NCI-H2227 treated with DMSO at 0.1 percent for 48 hours (cell line): ENCODE data around the gene ST7.
"Not testable (repeated sequence)": the region's sequence is repeated elsewhere in the genome, so short reads cannot be mapped to it uniquely, and the experiment has no call there.

Experiments
- DNase-seq: peaks from one replicate; lab custom pipeline; 2025; lab: John Stamatoyannopoulos, UW

ST7 gene, protein sequence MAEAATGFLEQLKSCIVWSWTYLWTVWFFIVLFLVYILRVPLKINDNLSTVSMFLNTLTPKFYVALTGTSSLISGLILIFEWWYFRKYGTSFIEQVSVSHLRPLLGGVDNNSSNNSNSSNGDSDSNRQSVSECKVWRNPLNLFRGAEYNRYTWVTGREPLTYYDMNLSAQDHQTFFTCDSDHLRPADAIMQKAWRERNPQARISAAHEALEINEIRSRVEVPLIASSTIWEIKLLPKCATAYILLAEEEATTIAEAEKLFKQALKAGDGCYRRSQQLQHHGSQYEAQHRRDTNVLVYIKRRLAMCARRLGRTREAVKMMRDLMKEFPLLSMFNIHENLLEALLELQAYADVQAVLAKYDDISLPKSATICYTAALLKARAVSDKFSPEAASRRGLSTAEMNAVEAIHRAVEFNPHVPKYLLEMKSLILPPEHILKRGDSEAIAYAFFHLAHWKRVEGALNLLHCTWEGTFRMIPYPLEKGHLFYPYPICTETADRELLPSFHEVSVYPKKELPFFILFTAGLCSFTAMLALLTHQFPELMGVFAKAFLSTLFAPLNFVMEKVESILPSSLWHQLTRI

DNA sequence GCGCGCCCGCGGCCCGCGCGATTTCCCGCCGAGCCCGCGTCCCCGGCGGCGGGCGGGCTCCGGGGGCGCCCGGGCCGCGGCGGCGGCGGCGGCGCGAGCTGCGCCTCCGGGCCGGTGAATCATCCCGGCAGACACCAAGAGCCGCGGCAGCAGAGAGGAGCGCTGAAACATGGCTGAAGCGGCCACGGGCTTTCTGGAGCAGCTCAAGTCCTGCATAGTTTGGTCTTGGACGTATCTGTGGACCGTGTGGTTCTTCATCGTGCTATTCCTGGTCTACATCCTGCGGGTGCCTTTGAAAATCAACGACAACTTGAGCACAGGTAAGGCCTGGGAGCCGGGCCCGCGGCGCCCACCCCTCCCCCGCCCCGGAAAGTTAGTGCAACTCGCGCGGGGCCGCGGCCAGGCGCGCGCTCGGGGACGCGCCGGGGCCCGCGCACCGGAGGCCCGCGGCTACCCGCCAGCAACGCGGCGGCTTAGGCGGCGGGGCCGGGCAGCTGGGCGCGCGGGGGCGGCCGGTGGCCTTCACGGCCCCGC is at the start of gene ST7:
ST7 (plus strand) TSS at position 130 of the 534 bp plus-strand sequence; CDS start at position 170, 40 bp downstream.
- DNase-seq: peak; percentile 69

DNA sequence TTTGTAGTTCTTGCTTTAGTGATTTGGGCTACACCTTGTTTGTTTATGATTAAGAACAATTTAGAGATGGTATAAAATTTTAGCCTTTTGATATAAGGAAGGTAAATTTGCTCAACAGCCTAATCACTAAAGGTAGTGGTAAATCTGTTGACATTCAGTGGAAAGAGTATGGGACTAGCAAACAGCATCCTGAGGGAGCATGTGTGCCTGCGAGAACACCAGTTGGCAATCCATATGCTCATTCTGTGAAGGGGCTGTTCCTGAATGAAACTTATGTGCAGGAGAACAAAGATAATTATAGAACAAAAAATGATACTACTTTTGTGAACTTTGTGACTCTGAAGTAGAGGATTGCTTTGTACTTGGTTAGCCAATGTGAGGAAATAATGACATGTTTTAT is 46.9 kb upstream of the ST7 start:
- DNase-seq: no peak

DNA sequence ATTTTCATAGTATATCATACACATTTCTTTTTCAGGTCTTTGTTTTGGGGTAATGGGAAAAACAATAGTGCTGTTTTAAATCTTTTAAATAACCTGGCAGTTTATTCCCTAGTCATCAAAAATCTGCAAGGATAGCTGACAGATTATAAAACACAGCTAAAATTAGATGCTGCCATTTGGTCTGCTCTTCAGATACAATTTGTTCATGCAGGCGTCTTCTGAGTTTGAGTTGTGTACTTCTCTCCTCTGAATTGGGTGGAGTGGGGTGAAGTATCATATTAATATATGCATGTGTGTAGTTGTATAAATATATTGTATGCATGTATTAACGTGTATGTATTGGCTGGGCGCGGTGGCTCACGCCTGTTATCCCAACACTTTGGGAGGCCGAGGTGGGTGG is 42.9 kb upstream of the ST7 start:
- DNase-seq: no peak

DNA sequence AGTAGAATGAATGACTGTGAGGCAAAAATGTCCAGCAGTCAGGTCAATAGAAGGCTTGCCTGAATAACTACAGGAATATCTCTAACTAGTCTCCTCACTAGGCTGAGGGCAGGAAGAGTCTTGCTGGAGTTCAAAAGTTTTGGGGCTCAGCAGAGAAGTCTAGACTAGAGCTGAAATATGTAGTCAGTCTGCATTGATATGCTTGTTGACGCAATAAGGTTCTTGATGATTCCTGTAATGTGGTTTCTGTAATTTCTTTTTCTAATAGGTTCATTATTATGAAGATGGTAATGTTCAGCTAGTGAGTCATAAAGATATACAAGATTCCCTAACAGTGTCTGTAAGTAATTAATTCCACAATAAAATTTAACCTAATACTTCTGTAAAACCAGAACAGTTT is 41.5 kb upstream of the ST7 start:
- DNase-seq: no peak

DNA sequence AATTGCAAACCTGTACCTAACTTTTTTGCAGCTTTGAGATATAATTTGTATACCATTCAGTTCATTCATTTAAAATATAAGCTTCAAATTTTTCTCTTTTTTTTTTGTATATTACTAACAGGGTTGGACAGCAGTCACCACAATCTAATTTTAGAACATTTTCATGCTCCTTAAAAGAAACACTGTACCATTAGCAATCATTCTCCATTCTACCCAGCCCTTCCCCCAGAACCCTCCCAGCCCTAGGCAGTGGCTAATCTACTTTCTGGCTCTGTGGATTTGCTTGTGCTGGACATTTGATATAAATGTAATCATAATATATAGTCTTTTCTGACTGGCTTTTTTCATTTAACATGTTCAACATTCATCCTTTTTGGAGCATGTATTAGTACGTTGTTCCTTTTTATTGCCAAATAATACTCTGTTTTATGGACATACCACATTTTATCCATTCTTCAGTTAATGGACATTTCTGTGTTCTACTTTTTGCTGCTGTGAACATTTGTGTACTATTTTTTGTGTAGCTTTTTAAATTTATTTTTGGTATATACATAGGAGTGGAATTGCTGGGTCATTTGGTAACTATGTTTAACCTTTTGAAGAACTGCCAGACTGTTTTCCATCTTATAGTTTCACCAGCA is 40.9 kb upstream of the ST7 start:
- DNase-seq: no peak

DNA sequence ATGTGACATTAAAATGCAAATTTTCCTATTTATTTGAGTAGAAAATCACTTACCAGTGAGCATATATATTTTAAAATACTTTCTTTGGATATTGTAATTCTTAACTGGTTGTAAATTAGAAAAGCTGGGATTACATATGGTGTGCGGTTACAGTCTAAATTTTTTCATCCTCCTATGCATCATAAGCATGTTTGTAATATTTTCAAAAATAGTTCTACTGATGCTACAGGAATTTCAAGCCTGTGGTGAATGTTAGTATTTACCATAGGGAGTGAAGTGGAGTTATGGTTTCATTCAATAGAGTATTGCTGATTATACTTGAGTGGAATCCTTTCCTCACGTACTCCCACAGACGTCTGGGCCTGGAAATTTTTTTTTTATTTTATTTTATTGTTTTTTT is 34.6 kb upstream of the ST7 start:
- no peak for DNase-seq

DNA sequence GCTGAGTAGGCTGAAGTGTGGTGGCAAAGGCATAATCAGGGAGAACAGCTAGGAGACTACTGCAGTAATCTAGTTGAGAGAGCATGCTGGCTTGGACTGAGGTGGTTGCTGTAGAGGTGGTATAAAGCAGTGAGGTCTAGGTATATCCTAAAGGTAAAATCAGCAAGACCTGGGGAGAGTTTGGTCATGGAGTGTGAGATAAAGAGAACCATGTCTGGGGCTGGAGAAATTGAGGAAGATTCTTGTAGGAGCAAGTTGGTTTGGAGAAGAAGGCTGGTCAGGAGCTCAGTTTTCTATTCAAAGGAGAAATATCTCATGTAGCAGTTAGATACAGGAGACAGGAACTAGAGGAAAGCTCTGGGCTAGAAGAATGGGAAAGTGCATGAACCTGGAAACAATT is 32.9 kb upstream of the ST7 start:
- DNase-seq: no peak

DNA sequence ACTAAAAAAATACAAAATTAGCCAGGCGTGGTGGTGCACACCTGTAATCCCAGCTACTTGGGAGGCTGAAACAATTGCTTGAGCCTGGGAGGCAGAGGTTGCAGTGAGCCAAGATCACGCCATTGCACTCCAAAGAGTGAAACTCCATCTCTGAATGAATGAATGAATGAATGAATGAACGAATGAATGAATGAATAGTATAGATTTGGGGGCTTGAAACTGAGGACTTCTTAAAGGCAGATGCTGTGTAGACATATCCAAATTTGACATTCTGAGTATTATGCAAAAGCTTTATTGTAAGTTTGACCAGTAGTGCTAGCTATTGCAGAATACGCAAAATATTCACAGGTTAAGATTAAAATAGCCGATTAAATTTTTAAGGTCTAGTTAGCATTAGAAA is 30.8 kb upstream of the ST7 start:
- DNase-seq: no peak

DNA sequence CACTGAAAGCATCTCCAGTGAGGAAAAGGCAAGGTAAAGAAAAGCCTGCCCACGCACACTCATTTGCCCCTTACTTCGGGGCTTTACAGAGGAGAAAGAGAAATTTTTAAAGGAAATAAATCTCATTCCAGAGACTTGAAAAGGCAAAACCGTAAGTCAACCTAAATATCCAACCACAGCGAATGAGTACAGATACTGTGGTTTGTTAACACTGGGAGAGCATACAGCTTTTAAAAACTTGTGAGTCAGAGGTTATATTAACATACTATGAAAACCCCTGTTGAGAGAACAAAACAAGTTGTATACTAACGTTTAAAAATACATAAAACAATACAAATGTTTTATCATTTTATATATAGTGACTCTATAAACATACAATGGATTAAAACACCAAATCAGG is 28.6 kb upstream of the ST7 start:
- DNase-seq: no peak

DNA sequence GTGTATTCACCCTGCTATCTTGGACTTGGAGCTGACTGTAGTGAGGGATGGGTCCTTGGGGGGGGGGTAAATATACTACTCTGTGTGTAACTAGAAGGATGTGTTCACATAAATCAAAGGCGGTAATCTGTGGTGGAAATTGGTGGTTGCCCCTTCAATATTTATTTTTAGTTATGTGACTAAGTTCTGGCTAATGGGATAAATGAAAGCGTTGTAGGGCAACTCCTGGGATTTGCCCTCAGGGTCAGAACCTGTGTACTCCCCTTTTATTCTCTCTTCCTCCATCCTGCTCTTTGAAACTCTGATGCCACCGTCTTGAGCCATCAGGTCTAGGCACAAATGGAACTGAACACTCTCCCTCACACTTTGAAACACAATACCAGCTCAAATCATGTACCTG is 24.3 kb upstream of the ST7 start:
- DNase-seq: no peak

DNA sequence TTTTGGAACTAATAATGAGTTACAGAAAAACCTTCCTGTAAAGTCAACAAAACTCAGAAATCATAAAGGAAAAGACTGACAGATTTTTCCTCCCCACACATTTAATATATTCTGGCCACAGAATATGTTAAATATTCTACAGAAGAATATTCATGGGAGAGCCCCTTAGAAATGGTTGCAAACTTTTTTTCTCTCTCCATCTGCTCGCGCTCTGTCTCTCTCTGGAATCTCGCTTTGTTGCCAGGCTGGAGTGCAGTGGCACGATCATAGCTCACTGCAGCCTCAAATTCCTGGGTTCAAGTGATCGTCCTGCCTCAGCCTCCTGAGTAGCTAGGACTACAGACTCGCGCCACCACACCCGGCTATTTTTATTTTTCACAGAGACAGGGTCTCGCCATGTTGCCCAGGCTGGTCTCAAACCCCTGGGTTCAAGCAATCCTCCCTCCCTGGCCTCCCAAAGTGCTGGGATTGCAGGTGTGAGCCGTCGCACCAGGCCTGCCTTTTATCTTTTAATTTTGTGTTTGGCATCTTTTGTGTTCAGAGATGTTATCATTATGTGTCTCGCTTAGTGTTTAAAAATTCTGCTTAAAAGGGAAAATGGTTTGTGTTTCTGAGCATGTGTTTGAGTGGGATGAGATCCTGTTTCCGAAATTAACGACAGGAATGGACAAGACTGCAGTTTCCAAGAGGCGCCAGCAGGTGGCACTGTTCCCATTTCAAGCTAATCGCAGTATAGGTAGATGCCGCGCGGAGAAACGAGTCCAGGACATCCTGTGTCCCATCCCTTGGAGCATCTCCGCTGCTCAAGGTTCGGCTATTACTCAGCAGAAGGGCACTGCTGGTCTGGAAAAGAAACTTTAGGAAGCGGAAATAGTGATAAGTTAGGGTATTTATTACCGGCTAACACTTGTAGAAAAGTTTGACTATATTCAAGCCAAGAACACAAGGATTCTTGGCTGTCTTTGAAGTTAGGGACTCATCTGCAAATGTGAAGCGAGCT is 23.1 kb upstream of the ST7 start:
- peak; percentile 86 for DNase-seq

DNA sequence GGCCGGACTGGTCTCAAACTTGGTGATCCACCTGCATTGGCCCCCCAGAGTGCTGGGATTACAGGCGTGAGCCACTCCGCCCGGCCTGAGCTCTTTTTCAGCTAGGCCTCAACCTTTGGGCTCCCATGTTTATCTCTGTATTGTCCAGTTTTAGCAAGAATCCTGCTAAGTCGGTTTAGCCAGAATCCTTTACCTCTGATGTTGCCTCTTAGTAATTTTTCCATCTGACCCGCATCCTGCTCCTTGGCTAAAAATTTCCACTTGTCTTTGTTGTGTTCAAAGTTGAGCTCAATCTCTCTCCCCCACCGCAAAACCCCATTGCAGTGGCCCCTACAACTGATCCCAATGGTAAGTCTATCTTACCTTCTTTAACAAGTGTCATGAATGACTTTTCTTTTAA is 20.7 kb upstream of the ST7 start:
- no peak for DNase-seq

DNA sequence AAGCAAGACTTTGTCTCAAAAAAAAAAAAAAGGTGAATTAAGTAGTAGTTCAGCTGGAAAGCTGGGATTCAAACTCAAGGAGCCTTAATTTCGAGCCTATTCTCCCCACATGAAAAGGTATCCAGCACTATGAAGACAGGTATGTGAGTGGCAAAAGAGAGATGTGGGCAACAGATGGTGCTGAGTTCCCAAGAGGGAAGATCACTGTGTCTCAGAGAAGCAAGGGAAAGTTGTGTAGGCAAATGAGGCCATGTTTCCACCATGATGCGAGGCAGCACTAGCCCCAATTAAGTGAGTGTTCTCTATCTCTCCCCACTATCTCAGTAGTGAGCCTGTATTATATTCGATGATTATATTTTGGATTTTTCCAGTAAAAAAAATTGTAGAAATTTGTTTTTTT is 19.8 kb upstream of the ST7 start:
- DNase-seq: no peak

DNA sequence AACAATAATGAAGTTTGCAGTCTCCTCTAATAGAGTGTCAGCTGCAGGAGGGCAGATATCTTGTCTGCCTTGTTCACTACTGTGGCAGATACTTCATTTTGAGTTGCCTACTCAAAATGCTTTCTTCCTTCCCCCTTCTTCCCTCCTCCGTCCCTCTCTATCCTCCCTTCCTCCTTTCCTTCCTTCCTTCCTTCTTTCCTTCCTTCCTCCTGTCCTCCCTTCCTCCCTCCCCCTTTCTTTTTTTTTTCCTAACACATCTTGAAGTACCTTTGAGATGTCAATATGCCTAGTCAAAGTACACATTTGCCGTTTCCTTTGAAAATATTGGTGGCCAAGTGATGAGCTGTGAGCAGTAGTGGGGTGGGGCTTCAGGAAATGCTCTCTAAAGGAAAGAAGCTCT is 18.7 kb upstream of the ST7 start:
- no peak for DNase-seq

DNA sequence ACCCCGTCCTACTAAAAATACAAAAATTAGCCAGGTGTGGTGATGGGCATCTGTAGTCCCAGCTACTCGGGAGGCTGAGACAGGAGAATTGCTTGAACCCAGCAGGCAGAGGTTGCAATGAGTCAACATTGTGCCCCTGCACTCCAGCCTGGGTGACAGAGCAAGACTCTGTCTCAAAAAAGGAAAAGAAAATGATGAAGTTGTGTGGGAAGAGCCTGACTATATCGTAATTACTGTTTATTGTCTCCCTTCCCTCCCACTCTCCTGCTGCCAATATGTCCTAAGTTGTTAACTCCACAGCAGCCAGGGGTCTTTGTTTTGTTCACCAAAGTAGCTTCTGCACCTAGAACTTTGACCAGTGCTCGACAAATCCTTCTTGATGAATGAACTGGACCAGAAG is 16.5 kb upstream of the ST7 start:
- not testable (repeated sequence) for DNase-seq

DNA sequence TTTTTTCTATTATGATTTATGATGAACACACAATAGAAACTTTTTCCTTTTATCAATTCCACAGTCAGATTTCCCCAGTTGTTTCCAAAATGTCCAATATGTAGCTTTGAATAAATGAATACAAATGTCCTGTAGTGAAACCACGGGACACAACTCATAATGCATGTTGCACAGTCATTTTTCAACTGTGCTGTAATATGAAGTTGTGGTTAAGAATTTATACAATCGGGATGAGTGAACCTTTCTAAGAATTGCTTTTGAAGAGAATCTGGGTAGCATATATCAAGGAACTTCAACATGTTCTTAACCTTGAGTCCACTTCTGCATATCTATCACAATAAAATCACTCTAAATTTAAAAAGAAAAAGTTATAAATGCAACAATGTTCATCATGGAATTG is 14.6 kb upstream of the ST7 start:
- DNase-seq: no peak

DNA sequence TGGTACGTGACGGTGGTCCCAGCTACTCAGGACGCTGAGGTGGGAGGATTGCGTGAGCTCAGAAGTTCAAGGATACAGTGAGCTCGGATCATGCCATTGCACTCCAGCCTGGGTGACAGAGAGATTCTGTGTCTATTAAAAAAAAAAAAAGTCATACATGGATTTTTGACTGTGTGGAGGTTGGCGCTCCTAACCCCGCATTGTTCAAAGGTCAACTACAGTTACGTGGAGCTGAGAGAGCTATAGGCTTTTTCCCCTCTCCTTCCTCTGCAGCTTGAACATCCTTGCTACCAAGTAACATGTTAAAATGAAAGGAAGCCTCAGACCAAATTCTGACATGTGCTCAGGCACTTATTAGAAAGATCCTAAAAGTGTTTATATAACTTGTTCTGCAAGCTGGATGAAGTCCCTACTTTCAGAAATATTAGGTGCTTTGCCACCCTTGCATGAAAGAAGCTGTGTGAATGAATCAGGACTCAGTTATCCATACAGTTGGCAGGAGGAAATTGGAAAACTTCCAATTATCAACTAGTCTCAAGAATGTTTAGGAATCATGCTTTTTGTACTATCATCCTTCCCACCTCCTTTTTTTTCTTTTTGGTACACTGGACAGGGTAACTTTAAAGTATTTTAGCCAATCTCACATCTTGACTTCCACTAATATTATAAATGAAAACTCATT is 12.5 kb upstream of the ST7 start:
- no peak for DNase-seq

DNA sequence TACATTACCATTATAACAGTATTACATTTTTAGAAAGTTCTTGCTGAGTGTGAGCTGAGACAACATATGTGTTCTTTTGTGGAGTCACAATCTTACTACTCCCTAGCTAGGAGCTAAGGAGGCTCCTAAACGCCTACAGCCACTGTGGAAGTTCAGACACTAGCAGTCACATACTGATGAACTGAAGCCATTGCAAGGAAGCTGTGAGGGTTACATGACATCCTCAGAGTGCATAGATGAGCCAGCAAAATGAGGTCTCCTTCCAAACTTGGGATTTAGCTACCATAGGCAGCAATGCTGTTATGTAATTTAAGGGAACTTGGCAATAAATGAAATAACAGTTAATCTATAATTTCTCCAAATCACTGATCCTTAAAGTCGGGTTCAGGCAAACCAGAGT is 10.8 kb upstream of the ST7 start:
- DNase-seq: no peak

DNA sequence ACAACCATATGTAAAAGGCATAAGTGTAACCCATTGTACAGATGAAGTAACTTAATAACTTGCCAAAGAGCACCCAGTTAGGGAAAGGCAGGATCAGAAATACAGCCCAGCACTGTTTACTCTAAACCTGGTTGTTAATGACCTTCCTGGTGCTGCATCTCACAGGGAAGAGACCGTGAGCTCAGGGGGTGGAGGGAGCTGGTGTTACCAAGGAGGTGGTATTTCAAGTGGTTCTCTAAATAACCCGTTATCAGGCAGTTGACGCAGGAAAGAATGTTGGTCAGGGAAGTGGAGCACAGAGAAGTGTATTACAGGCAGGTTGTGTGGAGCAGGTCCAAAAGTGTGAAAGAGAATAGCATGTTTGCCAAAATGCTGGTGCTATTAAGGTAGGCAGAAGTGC is 4.4 kb upstream of the ST7 start:
- peak; percentile 55 for DNase-seq

DNA sequence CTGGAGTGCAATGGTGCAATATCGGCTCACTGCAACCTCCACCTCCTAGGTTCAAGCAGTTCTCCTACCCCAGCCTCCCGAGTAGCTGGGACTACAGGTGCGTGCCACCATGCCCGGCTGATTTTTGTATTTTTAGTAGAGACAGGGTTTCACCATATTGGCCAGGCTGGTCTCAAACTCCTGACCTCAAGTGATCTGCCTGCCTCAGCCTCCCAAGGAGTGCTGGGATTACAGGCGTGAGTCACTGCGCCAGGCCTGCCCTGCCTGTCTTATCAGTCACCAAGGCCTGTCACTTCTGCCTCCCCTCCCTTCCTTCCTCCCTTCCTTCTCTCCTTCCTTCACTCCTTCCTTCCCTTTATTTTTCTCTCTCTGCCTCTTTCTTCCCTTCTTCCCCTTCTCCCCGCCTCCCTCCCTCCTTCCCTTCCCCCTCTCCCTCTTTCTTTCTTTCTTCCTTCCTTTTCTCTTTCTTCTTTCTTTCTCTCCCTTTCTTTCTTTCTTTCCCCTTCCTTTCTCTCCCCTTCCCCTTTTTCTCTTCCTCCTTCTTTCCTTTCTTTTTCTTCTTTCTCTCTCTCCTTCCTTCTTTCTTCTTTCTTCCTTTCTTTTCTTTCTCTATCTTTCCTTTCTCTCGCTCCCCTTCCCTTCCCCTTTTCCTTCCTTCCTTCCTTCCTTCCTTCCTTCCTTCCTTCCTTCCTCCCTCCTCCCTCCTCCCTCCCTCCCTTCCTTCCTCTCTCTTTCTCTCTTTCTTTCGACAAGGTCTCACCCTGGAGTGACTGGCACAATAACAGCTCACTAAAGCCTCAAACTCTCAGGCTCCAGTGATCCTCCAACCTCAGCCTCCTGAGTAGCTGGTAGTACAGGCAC is 3.1 kb upstream of the ST7 start:
- DNase-seq: no peak
